ENCODE measurements around the gene HEPHL1. TPM values are rescaled to one million over a fixed set of nuclear protein-coding genes. Genes with fewer than 3 reads are reported as not detected.

The HEPHL1 gene
- total RNA-seq, 1 donor from 2014 or later, result not detected

DNA sequence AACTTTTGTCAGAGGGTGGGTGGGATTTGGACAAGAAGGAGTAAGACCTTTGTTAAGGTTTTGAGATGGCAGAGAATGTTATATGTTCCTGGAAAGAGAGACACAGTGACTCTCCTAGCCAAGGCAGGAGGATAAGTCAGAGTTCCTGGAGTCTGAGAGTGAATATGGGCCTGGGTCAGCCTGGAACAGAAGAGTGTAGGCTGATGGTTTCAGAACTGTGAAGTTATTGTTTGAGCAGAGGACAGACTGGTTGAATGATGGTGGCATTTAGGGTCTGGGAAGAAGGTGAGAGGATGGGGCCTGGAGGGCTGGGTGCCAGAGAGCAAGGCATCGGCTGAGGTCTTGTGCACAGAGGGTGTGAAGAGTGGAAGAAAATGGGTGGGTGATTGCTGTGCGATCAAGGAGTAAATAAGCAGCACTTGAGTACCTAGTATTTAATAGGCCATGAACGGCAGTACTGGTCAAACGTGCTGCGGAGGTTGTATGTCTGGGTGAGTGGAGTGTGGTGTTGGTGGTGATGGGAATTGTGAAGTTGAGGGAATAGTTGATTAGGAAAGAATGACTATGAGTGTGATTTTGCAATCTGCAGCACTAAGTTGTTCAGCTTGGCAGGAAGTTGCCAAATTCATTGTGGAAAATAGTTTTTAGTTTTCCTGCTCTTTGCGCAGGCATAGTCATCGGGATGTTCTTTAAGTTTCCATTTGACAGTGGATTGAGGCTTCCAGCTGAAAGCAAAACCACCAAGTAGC is 109.3 kb downstream of the HEPHL1 start:
- DNase-seq (ENCODE audit: low spot score), result no peak

DNA sequence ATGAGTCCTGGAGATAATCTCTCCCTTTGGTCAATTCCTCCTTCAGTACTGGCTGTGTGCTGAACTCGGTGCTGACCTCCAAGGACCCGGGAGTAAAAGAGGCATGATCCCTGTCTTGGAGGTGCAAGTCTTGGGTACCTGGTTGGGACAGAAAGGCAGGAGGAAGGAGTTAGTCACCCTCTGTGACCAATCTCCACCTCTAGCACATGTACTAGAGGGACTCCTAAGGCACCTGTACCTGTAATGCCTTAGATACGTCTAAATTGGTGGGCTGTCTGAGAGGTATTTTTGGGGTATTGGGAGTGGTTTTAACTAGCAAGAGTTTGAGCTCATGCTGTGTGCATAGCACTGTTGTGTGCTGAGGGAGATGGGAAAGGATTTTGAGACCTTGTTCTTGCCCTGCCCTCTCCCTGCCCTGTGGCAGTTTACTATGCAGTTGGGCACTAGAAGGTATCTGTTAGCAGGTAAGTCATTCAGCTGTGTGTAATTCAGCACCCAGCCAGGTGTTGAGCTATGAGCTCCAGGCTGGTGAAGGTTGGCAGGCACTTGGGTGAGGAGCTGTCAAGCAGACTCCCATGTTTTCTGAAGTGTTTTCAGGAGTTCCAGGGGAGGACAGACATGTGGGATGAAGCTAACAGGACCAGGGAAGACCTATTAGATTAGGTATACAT is 110.0 kb downstream of the HEPHL1 start:
- no peak for DNase-seq (ENCODE audit: low spot score)

DNA sequence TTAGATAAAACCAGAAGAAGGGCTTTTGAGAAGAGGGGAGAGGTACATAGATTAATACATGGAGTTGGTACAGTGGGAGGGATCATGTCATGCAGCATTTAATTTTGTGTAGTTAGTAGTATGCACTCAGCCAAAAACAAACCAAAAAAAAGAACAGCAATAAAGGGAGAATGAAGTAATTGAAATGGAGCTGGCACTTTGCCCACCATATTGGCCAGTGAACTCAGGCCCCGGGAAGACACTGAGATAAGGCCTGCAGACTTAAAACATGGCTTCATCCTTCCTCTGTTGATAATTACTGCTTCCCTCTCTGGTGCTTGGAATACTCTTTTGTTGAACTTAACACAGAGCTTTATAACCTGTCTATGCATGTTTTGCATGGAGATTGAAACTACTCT is 110.6 kb downstream of the HEPHL1 start:
- DNase-seq (ENCODE audit: low spot score), result no peak

DNA sequence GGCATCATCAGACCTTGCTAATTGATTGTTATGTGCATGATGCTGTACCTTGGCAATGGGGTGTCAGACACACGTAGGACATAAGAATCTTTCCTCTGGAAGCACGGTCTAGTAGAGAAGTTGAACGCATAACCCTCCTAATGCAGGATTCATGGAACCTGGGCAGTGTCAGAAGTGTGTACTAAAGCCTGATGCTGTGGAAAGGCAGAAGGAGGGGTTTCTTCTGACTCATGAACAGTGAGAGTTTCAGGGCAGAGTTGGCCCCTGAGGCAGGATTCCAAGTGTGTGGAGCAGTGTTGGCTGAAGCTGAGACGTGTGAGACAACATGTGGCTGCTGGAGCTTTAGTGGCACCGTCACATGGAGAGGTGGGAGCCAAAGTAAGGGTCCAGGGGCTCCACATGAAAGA is 111.0 kb downstream of the HEPHL1 start:
- DNase-seq (ENCODE audit: low spot score), result no peak

DNA sequence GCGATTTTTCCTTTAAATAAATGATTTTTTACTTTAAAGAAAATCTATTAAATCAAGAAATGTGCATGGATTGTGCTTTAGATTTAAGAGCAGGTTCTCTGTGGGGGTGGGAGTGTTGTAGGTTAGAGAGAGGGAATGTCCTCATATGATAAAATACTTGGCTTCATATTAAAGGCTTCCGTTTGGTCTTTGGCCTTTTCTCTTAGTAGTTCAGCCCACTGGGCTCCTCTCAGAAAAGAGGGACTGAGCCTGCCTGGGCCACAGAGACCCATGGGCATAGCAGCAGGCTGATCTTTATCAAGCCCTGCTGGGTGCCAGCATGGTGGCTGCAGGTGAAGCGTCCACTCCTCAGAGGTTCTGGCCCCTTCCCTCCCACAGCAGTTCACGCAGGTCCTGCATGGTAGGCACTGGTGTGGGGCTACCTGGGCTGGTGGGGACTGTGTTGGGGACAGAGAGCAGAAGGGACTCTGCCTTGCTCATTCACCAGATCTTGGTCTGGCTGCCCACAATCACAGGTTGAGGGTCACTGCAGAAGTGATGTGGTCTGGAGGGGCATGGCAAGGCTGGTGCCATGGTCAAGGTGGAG is 111.8 kb downstream of the HEPHL1 start:
- no peak for DNase-seq (ENCODE audit: low spot score)

DNA sequence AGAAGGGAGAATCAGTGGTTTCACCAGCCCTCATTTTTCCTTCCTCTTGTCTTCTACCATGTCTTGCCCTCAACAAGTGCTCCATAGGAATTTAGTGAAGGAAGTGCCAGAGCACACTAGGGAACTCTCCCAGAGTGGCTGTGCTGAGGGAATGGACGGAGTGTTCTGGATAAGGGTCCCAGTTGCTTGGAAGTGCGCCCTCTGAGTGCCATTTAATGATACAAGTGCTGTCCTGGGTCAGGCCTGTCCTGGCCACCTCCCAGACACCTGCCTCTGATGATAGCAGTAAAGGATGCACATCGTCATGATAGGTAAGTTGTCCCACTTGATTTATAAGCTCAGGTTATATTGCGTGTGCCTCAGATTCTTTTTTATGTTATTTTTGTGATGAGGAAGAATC is 112.6 kb downstream of the HEPHL1 start:
- DNase-seq (ENCODE audit: low spot score), result no peak

DNA sequence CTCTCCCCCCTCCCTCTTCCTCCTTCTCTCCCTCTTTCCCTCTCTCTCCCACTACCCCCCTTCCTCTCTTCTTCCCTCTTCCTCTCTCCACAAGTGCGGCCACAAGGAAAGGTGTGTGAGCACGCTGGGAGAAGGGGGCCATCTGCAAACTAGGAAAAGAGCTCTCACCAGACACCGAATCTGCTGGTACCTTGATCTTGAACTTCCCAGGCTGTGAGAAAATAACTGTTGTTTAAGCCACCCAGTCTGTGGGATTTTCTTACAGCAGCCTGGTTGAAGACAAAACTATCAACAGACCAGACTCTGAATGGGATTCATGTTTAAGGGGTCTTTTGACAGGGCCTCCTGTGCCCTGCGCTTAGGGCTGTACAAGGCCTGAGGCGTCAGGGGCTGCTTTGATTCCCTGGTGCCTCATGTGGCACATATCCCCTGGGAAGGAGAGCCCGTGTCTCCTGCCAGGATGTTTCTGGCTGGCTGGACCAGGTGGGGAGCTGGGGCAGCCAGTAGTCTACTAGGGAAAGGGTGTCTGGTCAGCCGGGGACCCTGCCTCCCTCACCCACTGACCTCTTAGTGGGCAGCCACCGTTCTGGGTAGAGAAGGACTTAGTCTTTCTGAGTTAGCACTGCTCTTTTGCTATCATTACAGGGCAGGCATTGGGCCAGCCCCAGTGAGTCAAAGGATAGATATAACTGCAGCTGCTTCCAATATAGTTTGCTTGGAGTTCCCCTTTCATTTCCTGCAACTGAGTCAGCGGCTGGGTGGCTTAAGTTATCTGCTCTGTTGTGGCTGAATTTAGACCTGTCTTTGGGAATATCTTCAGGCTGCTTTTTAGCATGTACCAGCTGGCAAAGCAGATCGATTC is 113.7 kb downstream of the HEPHL1 start:
- peak; percentile 65 for DNase-seq (ENCODE audit: low spot score)

DNA sequence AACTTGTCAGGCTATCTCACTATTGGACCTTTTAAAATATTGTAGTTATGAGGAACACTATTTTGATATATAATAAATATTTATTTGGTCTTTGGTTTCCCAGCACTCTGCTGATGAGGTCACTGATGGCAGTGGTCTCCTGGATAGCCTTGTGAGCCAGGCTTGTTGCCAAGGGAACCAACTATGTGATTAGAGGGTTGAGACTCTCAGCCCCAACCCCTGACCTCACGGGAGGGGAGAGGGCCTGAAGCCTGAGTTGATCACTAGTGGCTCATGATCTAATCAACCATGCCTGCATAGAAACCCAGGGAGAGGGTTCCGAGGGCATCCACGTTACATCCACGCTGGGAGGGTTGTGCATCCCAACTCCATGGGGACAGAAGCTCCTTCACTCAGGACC is 118.3 kb downstream of the HEPHL1 start:
- no peak for DNase-seq (ENCODE audit: low spot score)

DNA sequence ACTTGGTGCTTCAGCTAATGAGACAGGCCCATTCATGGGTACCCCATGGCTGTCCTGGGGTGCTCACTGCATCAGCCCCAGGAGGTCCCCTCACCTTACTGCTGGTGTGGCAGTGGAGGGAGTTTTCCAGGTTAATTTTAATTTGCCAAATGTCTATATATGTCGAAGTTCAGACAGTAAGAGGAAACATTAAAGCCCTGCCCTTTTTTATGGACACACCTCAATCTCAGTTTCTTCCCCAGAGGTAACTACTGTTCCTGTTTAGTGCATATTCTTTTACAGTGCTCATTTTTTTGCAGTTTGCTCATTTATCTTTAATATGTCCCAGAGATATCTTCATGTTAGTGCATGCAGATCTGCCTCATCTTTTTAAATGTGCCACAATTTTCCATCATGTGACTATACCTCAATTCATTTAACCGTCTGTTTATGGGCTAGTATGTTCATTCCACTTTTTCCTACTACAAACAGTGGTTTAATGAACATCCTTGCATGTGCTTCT is 119.1 kb downstream of the HEPHL1 start:
- no peak for DNase-seq (ENCODE audit: low spot score)

DNA sequence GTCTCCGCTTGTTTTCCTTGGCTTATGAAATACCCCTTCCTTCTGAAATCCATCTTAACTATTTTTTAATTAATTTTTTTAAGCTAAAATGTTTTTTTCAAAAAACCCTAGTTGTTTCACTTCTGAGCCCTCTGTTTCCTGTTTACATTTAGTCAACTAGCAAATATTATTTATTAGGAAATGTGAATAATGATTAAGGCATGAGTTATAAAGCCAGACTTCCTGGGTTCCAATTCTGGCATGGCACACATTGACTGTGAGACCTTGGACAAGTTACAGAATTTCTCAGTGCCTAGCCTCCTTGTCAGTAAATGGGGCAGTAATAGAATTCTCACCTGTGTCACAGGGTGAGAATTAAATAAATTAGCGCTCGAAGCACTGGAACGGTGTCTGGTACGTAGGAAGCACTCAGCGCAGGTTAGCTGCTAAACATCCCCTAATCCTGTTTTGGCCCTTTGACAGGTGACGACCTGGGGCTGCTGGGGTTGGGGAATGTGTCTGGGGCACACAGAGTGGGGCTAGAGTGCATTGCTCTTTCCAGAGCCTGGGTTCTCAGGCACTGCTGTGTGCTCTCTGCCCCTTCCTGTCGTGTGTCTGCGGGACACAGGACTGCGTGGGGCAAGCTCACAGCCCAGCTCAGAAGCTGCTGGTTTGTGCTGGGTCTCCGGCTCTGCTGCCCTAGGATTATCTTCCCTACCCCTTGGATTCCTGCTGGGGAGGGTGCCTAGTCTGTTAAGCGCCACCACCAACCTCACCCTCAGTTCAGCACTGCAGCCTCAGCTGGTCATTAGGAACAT is 120.6 kb downstream of the HEPHL1 start:
- no peak for DNase-seq (ENCODE audit: low spot score)

DNA sequence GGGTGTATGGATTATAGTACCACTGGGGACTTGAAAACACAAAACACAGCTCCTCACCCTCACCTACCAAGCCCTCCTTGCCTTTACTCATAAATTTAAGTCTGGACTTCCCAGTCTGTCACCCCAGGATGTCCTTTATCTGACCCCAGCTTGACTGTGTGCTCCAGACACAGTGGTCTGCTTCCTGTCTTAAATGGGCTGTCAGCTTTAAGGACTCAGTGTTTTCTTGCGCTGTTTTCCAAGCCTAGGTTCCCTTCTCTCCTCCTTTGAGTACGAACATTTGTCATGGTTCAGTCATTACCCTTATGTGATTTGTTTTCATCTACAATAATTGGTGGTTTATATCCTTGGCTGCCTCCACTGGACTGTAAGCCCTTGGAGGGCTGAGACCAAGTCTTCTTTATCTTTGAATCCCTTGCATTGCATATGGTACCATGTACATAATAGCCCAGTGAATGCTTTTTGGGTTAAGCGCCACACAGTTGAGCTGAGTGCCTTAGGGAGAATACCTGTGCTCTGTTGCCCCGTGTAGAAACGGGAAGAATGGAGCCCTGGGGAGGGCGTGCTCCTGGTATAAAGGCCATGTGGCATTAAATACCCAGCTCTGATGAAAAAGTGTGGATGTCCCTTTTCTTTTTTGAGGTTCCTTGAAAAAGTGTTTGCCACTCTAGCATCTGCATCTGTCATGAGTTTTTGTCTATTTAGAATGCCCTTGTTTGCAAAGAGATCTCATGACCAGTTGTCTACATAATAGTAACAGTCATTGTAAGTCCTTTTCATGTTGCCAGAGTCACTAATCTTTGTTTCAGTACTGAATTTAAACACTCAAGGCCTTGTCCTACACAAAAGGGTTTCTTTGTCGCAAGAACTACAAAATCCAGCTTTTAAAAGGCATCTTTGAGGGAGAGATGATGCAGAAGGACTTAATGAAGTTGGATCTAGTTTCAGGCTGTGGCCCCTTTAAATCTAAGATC is 121.4 kb downstream of the HEPHL1 start:
- no peak for DNase-seq (ENCODE audit: low spot score)

DNA sequence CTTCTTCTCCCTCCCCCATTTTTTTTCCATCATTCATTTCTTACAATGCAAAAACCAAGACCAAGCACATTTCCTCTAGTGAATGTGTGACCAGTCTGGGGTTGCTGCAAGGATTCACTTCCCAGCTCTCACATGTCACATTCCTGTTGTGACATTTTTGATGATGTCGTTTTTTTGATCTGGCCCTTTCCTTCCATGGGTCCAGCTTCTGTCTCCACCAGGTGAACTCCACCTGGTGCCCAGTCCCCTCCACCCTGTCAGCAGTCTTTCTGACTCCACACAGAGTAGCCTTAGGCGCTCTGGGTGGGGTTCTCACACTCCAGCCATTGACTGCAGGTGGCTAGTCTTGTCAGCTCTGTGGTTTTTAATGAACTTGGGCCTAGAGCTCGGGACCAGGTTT is 123.1 kb downstream of the HEPHL1 start:
- no peak for DNase-seq (ENCODE audit: low spot score)

DNA sequence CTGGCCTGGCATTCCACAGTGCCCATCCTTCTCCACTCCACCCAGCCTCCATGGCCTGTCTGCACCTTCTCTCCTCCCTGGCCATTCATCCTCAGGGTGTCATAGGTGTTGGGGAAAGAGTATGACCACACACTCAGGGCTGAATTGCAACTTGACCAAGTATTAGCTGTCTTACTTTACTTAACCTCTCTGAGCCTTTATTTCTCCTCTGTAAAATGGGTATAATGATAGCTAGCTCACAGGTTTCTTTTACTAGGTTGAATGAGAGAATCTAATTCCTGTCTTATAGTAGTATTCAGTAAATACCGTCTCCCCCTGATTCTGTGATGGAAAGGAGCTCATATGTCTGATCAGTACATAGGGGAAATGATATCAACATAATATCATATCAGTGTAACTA is 123.5 kb downstream of the HEPHL1 start:
- DNase-seq (ENCODE audit: low spot score), result no peak

DNA sequence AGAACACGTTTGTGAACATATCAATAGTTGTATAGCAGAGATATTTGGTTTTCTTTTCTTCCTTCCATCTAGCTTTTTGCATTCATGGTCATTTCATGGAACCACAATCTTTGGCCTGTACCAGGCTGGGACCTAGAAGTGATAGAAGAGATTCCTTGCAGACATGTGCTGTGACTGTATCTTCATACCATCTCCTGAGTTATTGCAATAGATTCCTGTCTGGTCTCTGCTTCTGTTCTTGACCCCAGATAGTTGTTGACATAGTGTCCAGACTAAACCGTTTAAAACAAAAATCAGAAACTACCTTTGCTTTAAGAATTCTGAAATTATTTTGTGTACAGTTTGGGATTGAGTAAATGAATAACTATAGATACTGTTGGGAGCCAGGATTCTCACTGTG is 124.3 kb downstream of the HEPHL1 start:
- DNase-seq (ENCODE audit: low spot score), result no peak

DNA sequence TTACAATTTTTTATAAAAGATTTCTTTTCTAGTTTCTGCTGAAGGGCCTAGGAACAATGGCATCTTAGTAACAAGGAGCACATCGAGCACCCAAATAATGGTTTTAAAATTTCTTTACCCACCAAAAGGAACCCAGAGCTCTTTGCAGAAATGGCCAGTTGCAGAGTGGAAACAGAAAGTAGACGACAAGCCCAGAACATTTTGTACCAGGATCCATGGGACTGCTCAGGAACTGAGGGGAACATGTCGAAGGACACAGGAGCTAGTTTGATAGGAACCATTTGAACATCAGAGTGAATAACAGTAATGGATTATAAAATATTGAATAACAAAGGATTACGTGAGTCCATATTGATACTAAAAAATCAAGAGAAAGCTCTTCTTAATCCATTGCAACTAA is 124.8 kb downstream of the HEPHL1 start:
- DNase-seq (ENCODE audit: low spot score), result no peak

DNA sequence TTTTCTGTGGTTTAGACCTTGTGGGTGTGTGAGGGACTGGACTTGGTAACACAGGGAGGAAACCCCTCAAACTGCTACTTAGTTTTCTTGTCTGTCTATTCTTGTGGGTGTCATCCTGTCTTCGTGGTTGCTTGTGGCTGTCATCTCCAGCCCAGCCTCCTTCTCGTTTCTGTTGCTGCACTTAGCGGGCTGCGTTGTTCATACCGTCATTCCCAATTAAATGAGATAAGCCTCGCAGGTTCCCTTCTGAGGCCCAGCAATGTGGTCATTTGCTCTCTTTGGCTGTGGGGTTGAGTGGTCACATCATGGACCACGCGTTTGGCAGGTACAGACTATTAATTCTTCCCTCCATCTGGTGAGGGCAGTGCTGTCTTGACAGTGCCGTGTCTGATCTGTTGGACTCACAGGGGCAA is 126.3 kb downstream of the HEPHL1 start:
- no peak for DNase-seq (ENCODE audit: low spot score)

DNA sequence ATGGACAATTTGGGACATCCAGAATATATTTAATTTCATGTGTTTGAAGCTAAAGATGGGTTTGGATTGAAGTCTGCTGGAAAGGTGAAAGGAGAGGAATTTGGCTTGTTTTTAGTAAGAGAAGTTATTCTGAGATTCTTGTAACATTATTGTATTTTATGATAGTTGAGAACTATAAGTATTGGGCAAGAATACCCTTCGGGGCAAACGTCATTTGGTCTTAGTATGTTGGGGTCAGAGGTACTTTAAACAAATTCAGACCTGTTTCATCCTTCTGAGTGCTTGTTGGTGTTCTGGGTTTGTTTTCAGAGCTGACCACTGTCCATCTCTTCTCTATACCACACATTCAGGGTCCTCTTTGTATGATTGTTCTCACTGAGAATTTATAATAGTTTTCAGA is 127.0 kb downstream of the HEPHL1 start:
- no peak for DNase-seq (ENCODE audit: low spot score)

DNA sequence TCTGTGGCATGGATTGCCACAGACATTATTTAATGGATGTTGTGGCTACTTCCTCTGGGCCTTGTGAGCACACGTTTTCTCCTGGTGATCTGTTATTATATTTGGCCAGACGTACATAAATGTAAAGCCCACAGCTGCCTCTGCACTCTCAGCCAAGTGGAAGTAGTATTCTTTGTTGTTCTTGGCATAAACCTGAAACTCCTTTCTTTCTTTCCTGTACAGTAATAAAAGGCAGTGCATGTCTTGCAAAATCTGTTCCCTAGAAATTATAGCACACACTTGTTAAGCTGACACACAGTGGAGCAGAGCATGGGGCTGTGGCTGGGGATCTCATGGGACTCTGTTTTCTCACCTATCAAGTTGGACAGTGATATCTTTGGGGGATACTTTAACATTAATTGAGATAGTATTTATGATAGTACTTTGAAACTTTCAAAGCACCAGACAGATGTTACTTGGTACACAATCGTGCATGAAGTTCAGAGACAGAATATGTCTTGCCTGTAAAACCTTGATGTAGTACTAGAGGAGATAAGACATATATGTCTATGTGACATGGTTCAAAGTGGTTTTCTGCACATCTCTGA is 128.4 kb downstream of the HEPHL1 start:
- DNase-seq (ENCODE audit: low spot score), result no peak

DNA sequence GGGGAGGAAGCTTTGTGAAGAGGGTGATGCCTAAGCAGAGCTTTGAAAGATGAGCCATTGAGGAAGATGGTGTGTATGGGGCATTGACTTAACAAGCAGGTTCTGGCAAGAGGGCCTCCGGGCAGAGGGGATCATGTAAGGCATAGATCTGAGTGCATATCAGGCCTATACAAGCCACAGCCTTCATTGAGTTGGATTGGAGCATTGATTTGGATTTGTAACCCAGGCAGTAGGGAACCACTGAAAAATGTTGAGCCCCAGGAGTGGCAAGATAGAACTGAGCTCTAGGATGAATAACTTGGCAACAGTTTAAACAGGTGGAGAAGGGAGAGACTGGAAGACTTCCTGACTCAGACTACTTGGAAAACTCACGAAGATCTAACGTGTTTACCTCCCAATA is 128.9 kb downstream of the HEPHL1 start:
- no peak for DNase-seq (ENCODE audit: low spot score)
